GM21390 (cell line): ENCODE data around the gene EXD3.
"Not testable (repeated sequence)": the region's sequence is repeated elsewhere in the genome, so short reads cannot be mapped to it uniquely, and the experiment has no call there.

Experiments
- ATAC-seq: cut with Tn5 transposase; IDR thresholded peaks from one replicate; pipeline ENCODE4 v1.9.1; 2021; ENCODE audit not compliant: unreplicated experiment

The EXD3 gene

GRCh38 chr9:137422604-137423513, at the start of gene EXD3, which contains the start of gene NOXA1:
EXD3 (minus strand) TSS chr9:137423162; CDS start chr9:137395357, 27,805 bp downstream.
NOXA1 (plus strand) TSS chr9:137423393; CDS start chr9:137423530, 137 bp downstream.
- peak; percentile 80 for ATAC-seq

GRCh38 chr9:137470785-137471184, 47.8 kb upstream of the EXD3 start:
- ATAC-seq: no peak

GRCh38 chr9:137467896-137468295, 44.9 kb upstream of the EXD3 start:
- ATAC-seq: no peak

- no peak for ATAC-seq
These were observed 44.2 kb upstream of the EXD3 start for GRCh38 chr9:137467161-137467581.

- ATAC-seq: not testable (repeated sequence)
These were observed 43.6 kb upstream of the EXD3 start for GRCh38 chr9:137466389-137467085.

- ATAC-seq: no peak
These were observed 42.9 kb upstream of the EXD3 start for GRCh38 chr9:137465720-137466388.

- no peak for ATAC-seq
These were observed 42.2 kb upstream of the EXD3 start for GRCh38 chr9:137465000-137465719.

- ATAC-seq: no peak
These were observed 41.5 kb upstream of the EXD3 start for GRCh38 chr9:137464291-137464999.

GRCh38 chr9:137463931-137464290, 40.9 kb upstream of the EXD3 start:
- no peak for ATAC-seq

GRCh38 chr9:137462986-137463930, 40.3 kb upstream of the EXD3 start:
- ATAC-seq: no peak

GRCh38 chr9:137462396-137462985, 39.5 kb upstream of the EXD3 start:
- no peak for ATAC-seq

- peak; percentile 52 for ATAC-seq
These were observed 38.9 kb upstream of the EXD3 start for GRCh38 chr9:137461663-137462395.

GRCh38 chr9:137461316-137461662, 38.3 kb upstream of the EXD3 start:
- no peak for ATAC-seq

GRCh38 chr9:137460363-137461315, 37.7 kb upstream of the EXD3 start:
- ATAC-seq: no peak

- ATAC-seq: no peak
These were observed 36.8 kb upstream of the EXD3 start for GRCh38 chr9:137459601-137460362.

- peak; percentile 64 for ATAC-seq
These were observed 36.2 kb upstream of the EXD3 start, which contains the start of gene NSMF for GRCh38 chr9:137459152-137459600. NSMF (minus strand) TSS chr9:137459334; CDS start chr9:137459102, 232 bp downstream.
